ENCODE measurements around the gene ANKRD61. TPM values are rescaled to one million over a fixed set of nuclear protein-coding genes. Genes with fewer than 3 reads are reported as not detected.

Gene ANKRD61
- total RNA-seq, 4 donors from 2014 or later = not detected

DNA sequence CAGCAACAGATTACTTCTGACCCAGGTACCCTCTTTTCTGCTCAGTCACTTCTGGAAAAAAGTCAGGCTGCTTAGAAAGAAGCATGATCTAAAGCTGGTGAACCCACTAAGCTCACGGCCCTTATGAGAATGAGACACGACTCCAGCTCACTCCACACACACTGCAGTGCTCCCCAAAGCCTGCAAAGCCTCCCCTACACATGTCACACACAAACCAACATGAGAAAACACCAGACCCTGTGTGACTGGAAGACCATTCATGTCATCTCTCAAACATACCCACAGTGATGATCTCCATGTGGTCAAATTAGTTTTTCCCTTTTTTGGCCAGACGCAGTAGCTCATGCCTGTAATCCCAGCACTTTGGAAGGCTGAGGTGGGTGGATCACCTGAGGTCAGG, 391 bp downstream of the ANKRD61 start:
- H3K27ac ChIP-seq (replicated peaks in 1 of 4) = no peak overlapping the region
- H3K4me1 ChIP-seq = peaks cover under 1 to 6% (median 2%) of the 10 kb centered on the region in 4 donors
- no peak for DNase-seq (ENCODE audit: extremely low spot score)
- peaks cover 36 to 99% (median 79%) of the 10 kb centered on the region in 4 donors for H3K36me3 ChIP-seq
- TF ChIP-seq POLR2AphosphoS5 (IDR thresholded peaks at IDR 0.05) = no peak
- intact Hi-C loops (cut with DNase I) = no loop called here
- no peaks in the 10 kb centered on the region for H3K9me3 ChIP-seq
- no peak overlapping the region for H3K4me3 ChIP-seq
- 85% methylated on average over 3 of the region's 3 CpGs for WGBS
- H3K27me3 ChIP-seq = no peaks in the 10 kb centered on the region

DNA sequence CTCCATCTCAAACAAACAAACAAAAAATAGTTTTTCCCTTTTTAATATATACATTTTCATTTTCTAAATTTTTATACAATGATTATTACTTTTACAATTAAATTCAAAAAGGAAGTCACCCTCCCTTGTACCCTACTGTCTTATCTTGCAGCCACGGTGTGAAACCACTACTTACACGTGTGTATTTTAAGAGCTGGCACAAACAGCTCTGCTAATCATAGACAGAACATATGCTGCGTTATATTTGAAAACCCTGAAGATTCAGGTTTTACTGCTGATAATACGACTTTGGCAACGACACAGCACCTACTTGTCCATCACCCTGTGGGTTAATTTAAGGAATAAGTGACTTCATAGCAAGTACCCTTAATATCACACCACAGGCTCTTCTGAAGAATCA, 991 bp downstream of the ANKRD61 start:
- intact Hi-C loops (cut with DNase I) = no loop called here
- Histone ChIP-seq H3K36me3 (peaks cover 36 to 99% (median 79%) of the 10 kb centered on the region in 4 donors), H3K4me1 (no peaks in the 10 kb centered on the region), H3K9me3 (no peaks in the 10 kb centered on the region), H3K27ac (replicated peaks in 1 of 4) (no peak overlapping the region), H3K27me3 (no peaks in the 10 kb centered on the region), H3K4me3 (no peak overlapping the region)
- no peak for DNase-seq (ENCODE audit: extremely low spot score)
- 81% methylated on average over 5 of the region's 5 CpGs for WGBS
- TF ChIP-seq POLR2A (IDR thresholded peaks at IDR 0.05; ENCODE audit: low read depth) (no peak), EP300 (IDR thresholded peaks at IDR 0.05) (no peak), POLR2AphosphoS5 (IDR thresholded peaks at IDR 0.05) (no peak)
- TF ChIP-seq, protein P1, sequence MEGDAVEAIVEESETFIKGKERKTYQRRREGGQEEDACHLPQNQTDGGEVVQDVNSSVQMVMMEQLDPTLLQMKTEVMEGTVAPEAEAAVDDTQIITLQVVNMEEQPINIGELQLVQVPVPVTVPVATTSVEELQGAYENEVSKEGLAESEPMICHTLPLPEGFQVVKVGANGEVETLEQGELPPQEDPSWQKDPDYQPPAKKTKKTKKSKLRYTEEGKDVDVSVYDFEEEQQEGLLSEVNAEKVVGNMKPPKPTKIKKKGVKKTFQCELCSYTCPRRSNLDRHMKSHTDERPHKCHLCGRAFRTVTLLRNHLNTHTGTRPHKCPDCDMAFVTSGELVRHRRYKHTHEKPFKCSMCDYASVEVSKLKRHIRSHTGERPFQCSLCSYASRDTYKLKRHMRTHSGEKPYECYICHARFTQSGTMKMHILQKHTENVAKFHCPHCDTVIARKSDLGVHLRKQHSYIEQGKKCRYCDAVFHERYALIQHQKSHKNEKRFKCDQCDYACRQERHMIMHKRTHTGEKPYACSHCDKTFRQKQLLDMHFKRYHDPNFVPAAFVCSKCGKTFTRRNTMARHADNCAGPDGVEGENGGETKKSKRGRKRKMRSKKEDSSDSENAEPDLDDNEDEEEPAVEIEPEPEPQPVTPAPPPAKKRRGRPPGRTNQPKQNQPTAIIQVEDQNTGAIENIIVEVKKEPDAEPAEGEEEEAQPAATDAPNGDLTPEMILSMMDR (IDR thresholded peaks at IDR 0.05) = no peak

DNA sequence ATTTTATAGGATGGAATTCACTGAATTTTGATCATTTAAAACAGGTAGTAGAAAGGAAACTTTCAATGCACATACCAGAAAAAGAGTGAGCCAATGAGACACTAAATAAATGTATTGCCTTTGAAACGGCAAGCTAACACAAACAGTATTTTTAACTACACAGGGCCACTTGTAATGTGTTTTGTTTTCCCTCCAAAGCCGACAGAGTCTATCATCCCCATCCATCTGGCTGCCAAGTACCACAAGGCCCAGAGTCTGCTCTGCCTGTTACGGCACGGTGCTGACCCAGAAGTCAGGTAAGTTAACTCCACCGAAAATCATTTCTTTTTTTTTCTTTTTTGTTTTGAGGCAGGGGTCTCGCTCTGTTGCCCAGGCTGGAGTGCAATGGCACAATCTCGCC, 1.5 kb downstream of the ANKRD61 start:
- WGBS = 88% methylated on average over 7 of the region's 7 CpGs
- H3K4me1 ChIP-seq = no peaks in the 10 kb centered on the region
- H3K27me3 ChIP-seq = no peaks in the 10 kb centered on the region
- TF ChIP-seq, protein P1 (IDR thresholded peaks at IDR 0.05) = no peak
- no peak for TF ChIP-seq POLR2A (IDR thresholded peaks at IDR 0.05; ENCODE audit: low read depth)
- TF ChIP-seq POLR2AphosphoS5 (IDR thresholded peaks at IDR 0.05) = no peak
- no peak for TF ChIP-seq EP300 (IDR thresholded peaks at IDR 0.05)
- no peak overlapping the region for H3K27ac ChIP-seq (replicated peaks in 1 of 4)
- no peaks in the 10 kb centered on the region for H3K9me3 ChIP-seq
- H3K36me3 ChIP-seq = peaks cover 38 to 99% (median 77%) of the 10 kb centered on the region in 4 donors
- DNase-seq (ENCODE audit: extremely low spot score) = no peak
- intact Hi-C loops (cut with DNase I) = no loop called here
- no peak overlapping the region for H3K4me3 ChIP-seq

DNA sequence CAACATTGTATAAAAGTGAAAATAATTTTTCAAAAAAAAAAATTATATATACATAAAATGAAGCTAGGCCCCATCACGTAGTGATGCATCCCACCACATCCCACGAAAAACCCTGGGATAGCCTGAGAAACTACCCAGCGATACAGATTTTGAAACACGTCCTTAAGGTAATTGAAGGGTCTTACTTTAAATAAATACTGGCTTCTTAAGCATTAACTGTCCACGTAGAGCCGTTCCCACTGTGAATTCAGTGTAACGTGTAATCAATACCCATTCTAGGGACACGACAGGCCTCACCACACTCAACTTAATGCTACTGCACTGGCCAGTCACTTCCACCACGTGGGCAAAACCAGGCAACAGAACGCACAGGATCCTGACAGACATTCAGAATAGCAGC, 4.0 kb downstream of the ANKRD61 start:
- TF ChIP-seq, protein P1 (IDR thresholded peaks at IDR 0.05) = no peak
- TF ChIP-seq POLR2AphosphoS5 (IDR thresholded peaks at IDR 0.05) = no peak
- no peak for TF ChIP-seq POLR2A (IDR thresholded peaks at IDR 0.05; ENCODE audit: low read depth)
- no peak for TF ChIP-seq EP300 (IDR thresholded peaks at IDR 0.05)
- 87% methylated on average over 9 of the region's 10 CpGs for WGBS
- no peak overlapping the region for H3K4me3 ChIP-seq

DNA sequence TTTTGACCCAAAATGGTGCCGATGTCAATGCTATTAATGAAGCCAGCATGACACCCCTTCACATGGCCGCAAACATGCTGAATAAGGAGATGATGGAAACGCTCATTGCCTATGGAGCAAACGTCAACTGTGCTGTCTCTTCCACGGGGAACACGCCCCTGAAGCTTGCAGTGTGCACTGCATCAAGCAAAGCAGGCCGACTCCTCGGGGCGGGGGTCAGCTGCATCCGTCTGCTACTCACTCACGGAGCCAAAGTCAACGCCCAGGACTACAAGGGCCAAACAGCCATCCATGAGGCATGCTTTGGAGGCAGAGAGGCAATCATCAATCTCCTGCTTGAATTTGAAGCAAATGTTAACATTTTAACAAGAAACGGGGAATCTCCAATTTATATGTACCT, 4.5 kb downstream of the ANKRD61 start:
- H3K27ac ChIP-seq (replicated peaks in 1 of 4) = no peak overlapping the region
- H3K36me3 ChIP-seq = peaks cover 46 to 99% (median 82%) of the 10 kb centered on the region in 4 donors
- WGBS = 86% methylated on average over 13 of the region's 13 CpGs
- H3K9me3 ChIP-seq = no peaks in the 10 kb centered on the region
- TF ChIP-seq EP300 (IDR thresholded peaks at IDR 0.05) = no peak
- no peak for TF ChIP-seq POLR2AphosphoS5 (IDR thresholded peaks at IDR 0.05)
- TF ChIP-seq, protein P1 (IDR thresholded peaks at IDR 0.05) = no peak
- TF ChIP-seq POLR2A (IDR thresholded peaks at IDR 0.05; ENCODE audit: low read depth) = no peak
- DNase-seq (ENCODE audit: extremely low spot score) = no peak
- intact Hi-C loops (cut with DNase I) = no loop called here
- no peaks in the 10 kb centered on the region for H3K27me3 ChIP-seq
- no peak overlapping the region for H3K4me3 ChIP-seq
- no peaks in the 10 kb centered on the region for H3K4me1 ChIP-seq

More for the DNA sequence above, 4.0 kb downstream of the ANKRD61 start:
- Histone ChIP-seq H3K27me3 (no peaks in the 10 kb centered on the region), H3K36me3 (peaks cover 41 to 99% (median 79%) of the 10 kb centered on the region in 4 donors), H3K4me1 (no peaks in the 10 kb centered on the region), H3K9me3 (no peaks in the 10 kb centered on the region), H3K27ac (replicated peaks in 1 of 4) (no peak overlapping the region)
- intact Hi-C loops (cut with DNase I) = no loop called here
- DNase-seq (ENCODE audit: extremely low spot score) = no peak
